NB4 (cell line): Measurements from ENCODE around the gene MACROD2.

ENCODE experiments used
- MYC ChIP-seq: IDR thresholded peaks from 2 replicates; pipeline ENCODE4 v1.6.1; 2011; ENCODE audit warnings: low read depth, low read length
- POLR2A ChIP-seq: IDR thresholded peaks from 2 replicates; pipeline ENCODE4 v1.6.1; 2011; ENCODE audit warnings: mild to moderate bottlenecking; ENCODE audit not compliant: insufficient read length; ENCODE audit errors: extremely low read depth
- TF ChIP-seq, protein P1 (sequence below): IDR thresholded peaks from 2 replicates; pipeline ENCODE4 v1.6.1; 2011; ENCODE audit warnings: low read depth, low read length
- TF ChIP-seq, protein P2 (sequence below): IDR thresholded peaks from one replicate; pipeline ENCODE4 v1.5.1; 2012; ENCODE audit warnings: low read depth, low read length

DNA sequence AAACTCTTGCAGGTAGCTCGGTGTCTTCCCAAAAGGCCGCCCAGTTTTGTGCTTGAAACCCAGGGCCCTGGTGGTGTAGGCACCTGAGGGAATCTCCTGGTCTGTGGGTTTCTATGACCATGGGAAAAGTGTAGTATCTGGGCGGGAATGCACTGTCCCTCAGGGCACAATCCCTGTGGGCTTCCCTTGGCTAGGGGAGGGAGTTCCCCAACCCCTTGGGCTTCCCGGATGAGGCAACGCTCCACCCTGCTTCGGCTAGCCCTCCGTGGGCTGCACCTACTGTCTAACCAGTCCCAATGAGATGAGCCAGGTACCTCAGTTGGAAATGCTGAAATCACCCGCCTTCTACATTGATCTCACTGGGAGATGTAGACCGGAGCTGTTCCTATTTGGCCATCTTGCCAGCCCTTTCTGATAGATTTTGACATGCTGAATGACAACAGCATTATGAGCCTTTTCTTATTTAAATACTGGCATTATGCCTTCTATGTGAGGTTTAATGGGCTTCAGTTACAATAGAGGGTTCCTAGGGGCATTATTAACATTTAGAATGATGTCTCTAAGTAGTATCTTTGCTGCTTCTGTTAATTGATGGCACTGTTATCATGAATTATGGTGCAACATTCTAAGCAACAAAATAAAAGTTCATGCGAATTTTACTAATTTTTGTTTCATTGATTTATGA lies 475.8 kb downstream of the MACROD2 start:
- TF ChIP-seq, protein P1, sequence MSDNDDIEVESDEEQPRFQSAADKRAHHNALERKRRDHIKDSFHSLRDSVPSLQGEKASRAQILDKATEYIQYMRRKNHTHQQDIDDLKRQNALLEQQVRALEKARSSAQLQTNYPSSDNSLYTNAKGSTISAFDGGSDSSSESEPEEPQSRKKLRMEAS = no peak
- TF ChIP-seq, protein P2, sequence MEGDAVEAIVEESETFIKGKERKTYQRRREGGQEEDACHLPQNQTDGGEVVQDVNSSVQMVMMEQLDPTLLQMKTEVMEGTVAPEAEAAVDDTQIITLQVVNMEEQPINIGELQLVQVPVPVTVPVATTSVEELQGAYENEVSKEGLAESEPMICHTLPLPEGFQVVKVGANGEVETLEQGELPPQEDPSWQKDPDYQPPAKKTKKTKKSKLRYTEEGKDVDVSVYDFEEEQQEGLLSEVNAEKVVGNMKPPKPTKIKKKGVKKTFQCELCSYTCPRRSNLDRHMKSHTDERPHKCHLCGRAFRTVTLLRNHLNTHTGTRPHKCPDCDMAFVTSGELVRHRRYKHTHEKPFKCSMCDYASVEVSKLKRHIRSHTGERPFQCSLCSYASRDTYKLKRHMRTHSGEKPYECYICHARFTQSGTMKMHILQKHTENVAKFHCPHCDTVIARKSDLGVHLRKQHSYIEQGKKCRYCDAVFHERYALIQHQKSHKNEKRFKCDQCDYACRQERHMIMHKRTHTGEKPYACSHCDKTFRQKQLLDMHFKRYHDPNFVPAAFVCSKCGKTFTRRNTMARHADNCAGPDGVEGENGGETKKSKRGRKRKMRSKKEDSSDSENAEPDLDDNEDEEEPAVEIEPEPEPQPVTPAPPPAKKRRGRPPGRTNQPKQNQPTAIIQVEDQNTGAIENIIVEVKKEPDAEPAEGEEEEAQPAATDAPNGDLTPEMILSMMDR = no peak
- no peak for TF ChIP-seq POLR2A
- no peak for TF ChIP-seq MYC
